IPS-20b (cell line): ENCODE results near the gene BCAS4.
"Not testable (repeated sequence)": the region's sequence is repeated elsewhere in the genome, so short reads cannot be mapped to it uniquely, and the experiment has no call there.

Experiments
- H3K27ac ChIP-seq: one replicate; pipeline ENCODE4 v1.5.1; 2013; ENCODE audit warnings: low read length
- H3K27me3 ChIP-seq: 2 replicates; pipeline ENCODE4 v1.6.1; 2013; ENCODE audit warnings: mild to moderate bottlenecking, low read length, inconsistent platforms; ENCODE audit not compliant: insufficient read depth
- H3K36me3 ChIP-seq: 2 replicates; pipeline ENCODE4 v1.6.1; 2013; ENCODE audit warnings: low read depth, mild to moderate bottlenecking, inconsistent platforms, low read length, moderate library complexity; ENCODE audit not compliant: insufficient read depth
- H3K4me1 ChIP-seq: 2 replicates; pipeline ENCODE4 v1.6.1; 2013; ENCODE audit warnings: mild to moderate bottlenecking, control low read depth, inconsistent platforms, low read length, moderate library complexity; ENCODE audit not compliant: insufficient read depth
- H3K4me3 ChIP-seq: 2 replicates; pipeline ENCODE4 v1.5.1; 2013; ENCODE audit warnings: mild to moderate bottlenecking, low read length, inconsistent platforms
- H3K9ac ChIP-seq: 2 replicates; pipeline ENCODE4 v1.6.1; 2013; ENCODE audit warnings: low read depth, mild to moderate bottlenecking, inconsistent platforms, low read length, moderate library complexity
- H3K9me3 ChIP-seq: 2 replicates; pipeline ENCODE4 v1.6.1; 2013; ENCODE audit warnings: mild to moderate bottlenecking, low read depth, low read length, inconsistent platforms; ENCODE audit not compliant: insufficient read depth

The BCAS4 gene

DNA sequence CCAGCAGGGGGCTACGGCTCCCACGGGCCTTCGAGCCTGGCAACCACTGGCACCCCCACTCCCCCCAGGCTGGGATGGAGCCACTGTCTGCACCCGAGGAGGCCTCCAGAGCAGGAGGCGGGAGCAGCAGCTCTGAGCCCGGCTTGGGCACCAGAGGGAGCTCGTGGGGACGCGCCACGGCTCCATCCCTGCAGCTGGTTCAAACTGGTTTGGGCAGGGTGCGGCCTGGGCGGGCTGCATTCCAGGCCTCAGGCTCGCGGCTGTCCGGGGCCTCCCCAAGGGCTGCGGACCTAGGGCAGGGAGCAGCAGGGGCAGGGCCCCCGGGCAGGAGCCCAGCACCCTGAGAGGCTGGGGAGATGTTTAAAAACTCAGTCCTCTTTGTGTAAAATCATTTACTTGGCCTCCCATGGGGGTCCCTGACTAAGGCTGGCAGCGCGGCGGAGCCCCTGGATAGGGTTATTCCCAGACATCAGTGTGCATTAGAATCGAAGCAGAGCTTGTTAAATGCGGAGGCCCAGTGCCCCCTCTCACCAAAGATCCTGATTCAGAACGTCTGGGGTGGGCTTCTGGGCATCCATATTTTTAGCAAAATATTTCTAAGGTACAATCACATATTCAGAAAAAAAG lies 4.1 kb upstream of the BCAS4 start:
- Histone ChIP-seq H3K36me3 (no peaks in the 10 kb centered on the region), H3K9me3 (no peaks in the 10 kb centered on the region), H3K9ac (peak overlapping the region; percentile 61; the same call in 1 of the 2 replicates), H3K4me3 (no peak overlapping the region), H3K4me1 (peaks cover 4% of the 10 kb centered on the region; the same call in 1 of the 2 replicates), H3K27me3 (peaks cover 4% of the 10 kb centered on the region), H3K27ac (no peak overlapping the region)

DNA sequence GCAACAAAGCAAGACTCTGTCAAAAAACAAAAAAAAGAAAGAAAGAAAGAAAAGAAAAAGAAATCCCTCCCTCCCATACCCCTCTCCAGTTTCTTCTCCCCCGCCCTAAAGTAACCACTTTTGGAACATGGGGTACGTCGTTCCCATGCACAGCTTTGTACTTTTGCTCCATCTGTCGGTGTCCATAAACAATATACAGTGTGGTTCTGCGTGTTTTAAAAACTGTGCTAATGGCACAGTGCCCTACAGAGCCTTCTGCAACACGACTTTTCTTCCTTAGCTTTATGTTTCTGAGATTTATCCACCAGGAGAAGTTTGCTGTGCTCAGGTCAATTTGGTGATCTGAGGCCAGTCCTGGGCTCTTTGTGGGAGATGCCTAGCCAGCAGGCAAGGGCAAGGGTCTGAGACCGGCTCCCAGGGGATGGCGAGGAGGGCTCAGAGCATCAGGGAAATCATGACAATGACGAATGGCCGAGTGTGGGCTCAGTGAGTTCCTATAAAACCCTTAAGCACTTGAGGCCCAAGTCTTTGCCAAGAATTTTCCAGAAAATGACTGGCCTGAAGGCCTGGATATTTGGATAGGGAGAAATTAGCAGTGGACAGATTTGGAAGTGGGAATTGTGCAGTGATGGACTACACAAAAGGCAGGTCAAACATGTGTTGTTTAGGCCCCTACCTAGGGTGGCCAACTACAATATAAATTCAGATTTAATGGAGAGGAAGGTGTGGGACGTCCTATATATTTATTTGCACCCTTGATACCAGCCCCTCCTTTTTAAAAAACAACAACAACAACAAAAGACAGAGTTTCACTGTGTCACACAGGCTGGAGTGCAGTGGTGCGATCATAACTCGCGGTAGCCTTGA lies 1.9 kb upstream of the BCAS4 start:
- peaks cover 4% of the 10 kb centered on the region; the same call in 1 of the 2 replicates for H3K4me1 ChIP-seq
- no peak overlapping the region for H3K27ac ChIP-seq
- no peak overlapping the region for H3K9ac ChIP-seq

DNA sequence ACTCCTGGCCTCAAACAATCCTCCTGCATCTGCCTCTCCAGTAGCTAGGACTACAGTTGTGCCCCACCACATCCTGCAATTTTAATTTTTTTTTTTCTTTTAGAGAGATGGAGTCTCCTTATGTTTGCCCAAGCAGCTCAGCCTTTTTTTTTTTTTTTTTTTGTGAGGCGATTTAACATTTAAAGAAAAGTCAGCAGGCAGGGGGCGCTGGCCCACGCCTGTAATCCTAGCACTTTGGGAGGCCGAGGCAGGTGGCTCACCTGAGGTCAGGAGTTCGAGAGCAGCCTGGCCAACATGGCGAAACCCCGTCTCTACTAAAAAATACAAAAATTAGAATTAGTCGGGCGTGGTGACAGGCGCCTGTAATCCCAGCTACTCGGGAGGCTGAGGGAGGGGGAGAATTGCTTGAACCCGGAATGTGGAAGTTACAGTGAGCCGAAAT lies 1.3 kb upstream of the BCAS4 start:
- not testable (repeated sequence) for H3K27me3 ChIP-seq, H3K4me1 ChIP-seq, H3K4me3 ChIP-seq, H3K27ac ChIP-seq, H3K36me3 ChIP-seq, H3K9me3 ChIP-seq, H3K9ac ChIP-seq

More for the DNA sequence above, 1.9 kb upstream of the BCAS4 start:
- H3K9me3 ChIP-seq = no peaks in the 10 kb centered on the region
- no peaks in the 10 kb centered on the region for H3K36me3 ChIP-seq
- H3K4me3 ChIP-seq = no peak overlapping the region
- peaks cover 7% of the 10 kb centered on the region for H3K27me3 ChIP-seq

DNA sequence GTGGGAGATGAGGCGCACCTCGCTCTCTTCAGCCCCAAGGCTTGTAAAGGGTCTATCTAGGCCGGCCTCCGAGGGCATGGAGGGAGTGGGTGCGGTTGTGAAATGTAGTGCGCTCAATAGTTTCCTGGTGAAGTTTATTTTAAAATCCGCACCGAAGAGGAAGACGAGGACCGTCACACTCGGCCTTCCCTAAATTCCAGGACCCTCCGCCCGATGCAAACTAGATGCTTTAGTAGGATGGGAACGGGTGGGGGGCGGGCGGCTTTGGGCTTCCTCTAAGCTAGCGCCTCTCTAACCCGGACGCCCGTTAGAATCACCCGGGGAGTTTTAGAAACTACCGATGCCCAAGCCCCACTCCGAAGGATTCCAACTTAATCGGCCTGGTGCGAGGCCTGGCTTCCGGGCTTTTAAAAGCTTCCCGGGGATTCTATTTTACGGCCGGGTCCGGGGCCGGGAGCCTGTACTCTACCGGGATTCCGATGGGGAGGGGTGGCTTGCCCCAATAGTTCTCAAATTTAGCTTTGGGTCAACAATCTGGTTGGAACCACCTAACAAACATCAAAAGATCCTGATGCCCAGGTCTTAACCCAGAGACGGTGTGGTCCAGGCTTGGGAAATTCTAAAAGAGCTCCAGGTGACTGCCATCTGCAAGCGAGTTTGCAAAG lies 548 bp upstream of the BCAS4 start:
- Histone ChIP-seq H3K36me3 (no peaks in the 10 kb centered on the region), H3K27me3 (peaks cover 7% of the 10 kb centered on the region), H3K4me1 (peaks cover 4% of the 10 kb centered on the region; the same call in 1 of the 2 replicates), H3K4me3 (peak overlapping the region; percentile 68), H3K9me3 (no peaks in the 10 kb centered on the region), H3K27ac (no peak overlapping the region), H3K9ac (peak overlapping the region; percentile 32; the same call in 1 of the 2 replicates)

DNA sequence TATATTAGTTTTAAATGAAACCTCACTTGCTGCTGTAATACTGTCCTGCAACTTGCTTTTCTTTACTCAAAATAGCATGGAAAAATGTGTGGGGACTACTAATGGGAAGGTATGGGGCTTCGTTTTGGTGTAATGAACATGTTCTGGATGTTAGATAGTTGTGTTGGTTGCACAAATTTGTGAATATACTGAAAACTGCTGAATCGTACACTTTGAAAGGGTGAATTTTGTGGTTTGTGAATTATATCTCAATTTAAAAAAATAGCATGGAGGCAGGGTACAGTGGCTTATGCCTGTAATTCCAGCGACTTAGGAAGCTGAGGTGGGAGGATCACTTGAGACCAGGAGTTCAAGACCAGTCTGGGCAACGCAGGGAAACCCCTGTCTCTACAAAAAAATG lies 2.3 kb downstream of the BCAS4 start:
- H3K9ac ChIP-seq = no peak overlapping the region
- peaks cover 7% of the 10 kb centered on the region for H3K27me3 ChIP-seq
- no peaks in the 10 kb centered on the region for H3K36me3 ChIP-seq
- no peaks in the 10 kb centered on the region for H3K9me3 ChIP-seq
- peaks cover 3% of the 10 kb centered on the region; the same call in 1 of the 2 replicates for H3K4me1 ChIP-seq
- H3K4me3 ChIP-seq = no peak overlapping the region
- no peak overlapping the region for H3K27ac ChIP-seq

DNA sequence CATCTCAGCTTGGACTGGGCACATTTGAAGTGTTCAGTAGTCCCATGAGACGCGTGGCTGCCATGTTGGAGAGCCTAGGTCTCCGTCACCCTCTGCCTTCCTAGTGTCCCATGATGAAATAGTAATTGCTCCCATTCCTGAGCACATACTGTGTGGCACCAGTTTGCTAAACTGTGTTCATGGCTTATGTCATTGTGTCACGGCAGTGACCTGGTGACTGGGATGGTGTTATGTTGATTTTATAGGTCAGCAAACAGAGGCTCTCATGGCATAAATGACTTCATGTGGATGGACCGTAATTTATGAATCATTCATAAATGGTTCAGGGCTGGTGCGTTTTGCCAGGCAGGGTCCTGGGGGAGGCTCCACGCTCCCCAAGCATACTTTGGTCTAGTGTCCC lies 3.8 kb downstream of the BCAS4 start:
- Histone ChIP-seq H3K27me3 (peaks cover 7% of the 10 kb centered on the region), H3K27ac (no peak overlapping the region), H3K4me3 (no peak overlapping the region), H3K36me3 (no peaks in the 10 kb centered on the region), H3K9me3 (no peaks in the 10 kb centered on the region), H3K4me1 (peaks cover 4% of the 10 kb centered on the region; the same call in 1 of the 2 replicates), H3K9ac (no peak overlapping the region)

DNA sequence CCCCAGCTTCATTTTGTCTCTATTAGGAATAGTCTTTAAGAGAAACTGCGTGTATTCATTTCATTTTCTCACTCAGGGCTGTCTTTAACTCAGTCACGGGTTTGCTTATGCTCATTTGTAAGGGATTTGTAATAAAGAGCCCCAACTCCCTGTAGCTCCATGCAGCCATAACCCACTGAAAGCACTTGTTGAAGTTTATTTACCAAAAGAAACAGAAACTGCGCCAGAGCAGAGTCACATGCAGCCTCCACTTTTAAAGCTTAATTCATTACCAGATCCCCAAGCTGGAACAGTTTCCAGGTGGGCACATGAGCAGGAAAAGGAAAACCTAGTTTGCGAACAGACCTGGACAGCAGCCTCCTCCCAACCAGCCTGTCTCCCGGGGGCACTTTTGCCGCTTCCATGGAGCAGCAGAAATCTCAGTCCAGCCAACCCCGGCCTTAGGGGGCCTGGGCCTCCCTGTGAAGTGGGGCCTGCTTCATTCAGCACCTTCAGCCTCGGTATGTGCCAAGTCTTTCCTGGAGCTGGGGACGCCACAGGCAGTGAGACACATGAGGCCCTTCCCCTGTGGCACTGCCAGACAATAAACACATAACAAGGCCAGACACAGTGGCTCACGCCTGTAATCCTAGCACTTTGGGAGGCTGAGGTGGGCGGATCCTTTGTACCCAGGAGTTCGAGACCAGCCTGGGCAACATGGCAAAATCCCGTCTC lies 4.5 kb downstream of the BCAS4 start:
- Histone ChIP-seq H3K9ac (0 out of 2 replicates have a peak overlapping the region, but pooled peaks have one; percentile 18), H3K36me3 (no peaks in the 10 kb centered on the region), H3K9me3 (no peaks in the 10 kb centered on the region), H3K4me3 (no peak overlapping the region), H3K27ac (no peak overlapping the region), H3K4me1 (peaks cover 7% of the 10 kb centered on the region; the same call in 1 of the 2 replicates), H3K27me3 (peaks cover 7% of the 10 kb centered on the region)

DNA sequence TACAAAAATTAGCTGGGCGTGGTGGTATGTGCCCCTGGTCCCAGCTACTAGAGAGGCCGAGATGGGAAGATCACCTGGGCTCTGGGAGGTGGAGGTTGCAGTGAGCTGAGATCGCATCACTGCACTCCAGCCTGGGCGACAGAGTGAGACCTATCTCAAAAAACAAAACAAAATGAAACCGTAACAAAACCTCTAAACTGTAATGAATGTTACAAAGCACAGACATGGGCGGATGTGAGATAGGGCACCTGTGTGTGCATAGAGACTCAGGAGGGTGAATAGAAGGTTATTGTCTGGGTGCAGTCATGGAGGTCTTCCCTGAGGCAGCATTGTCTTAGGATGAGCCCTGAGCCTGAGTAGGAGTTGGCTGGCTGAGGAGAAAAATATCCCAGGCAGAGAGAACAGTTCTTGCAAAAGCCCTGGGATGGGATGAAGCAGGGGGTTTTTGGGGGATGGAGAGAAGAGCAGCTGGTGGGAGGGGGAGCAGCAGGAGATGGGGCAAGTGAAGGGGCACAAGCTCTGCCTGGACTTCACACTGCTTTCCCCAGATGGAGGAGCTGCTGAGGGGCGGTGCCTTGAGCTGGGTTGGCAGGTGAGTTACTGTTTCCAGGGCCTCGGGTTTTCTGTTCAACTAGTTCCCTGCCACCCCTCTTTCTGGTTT lies 5.2 kb downstream of the BCAS4 start:
- Histone ChIP-seq H3K27me3 (peaks cover 7% of the 10 kb centered on the region), H3K4me1 (peaks cover 7% of the 10 kb centered on the region; the same call in 1 of the 2 replicates), H3K9me3 (no peaks in the 10 kb centered on the region), H3K4me3 (no peak overlapping the region), H3K9ac (no peak overlapping the region), H3K27ac (no peak overlapping the region), H3K36me3 (no peaks in the 10 kb centered on the region)

DNA sequence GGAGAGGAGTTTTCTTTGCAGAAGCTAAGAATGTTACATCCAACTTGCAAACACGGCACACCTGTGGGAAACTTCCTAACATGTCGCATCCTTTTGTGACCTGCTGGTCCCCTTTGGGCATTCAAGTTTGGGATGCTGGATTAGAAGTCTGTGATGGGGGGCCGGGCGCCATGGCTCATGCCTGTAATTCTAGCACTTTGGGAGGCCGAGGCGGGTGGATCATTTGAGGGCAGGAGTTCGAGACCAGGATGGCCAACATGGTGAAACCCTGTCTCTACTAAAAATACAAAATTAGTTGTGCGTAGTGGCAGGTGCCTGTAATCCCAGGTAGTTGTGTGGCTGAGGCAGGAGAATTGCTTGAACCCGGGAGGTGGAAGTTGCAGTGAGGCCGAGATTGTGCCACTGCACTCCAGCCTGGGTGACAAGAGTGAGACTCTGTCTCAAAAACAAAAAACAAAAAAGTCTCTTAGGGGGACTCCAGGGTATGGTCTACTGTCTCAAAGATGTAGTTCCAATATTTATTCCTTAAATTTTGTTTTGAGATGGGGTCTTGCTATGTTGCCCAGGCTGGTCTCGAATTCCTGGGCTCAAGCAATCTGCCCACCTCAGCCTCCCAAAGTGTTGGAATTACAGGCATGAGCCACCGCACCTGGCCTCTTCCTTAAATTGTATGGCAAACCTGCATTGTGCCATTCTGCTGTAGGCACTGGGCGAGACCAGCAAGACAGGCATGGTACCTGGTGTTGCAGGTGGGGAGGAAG lies 6.3 kb downstream of the BCAS4 start:
- not testable (repeated sequence) for H3K9me3 ChIP-seq, H3K9ac ChIP-seq, H3K4me3 ChIP-seq, H3K4me1 ChIP-seq, H3K27me3 ChIP-seq, H3K27ac ChIP-seq, H3K36me3 ChIP-seq

DNA sequence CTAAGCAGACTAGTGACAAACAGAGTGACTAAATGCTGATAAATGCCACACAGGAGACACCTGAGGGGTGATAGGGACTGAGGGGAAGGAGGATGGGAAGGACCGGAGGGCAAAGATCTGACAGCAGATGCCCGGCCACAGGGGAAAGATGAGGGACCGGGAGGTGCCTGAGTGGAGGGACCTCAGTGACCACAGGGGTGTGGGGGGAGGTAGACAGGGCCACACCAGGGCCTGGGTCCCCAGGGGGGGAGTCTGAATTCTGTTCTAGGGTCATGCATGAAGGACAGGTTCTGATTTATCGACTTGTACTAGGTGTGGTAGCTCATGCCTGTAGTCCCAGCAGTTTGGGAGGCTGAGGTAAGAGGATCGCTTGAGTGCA lies 6.9 kb downstream of the BCAS4 start:
- peaks cover 7% of the 10 kb centered on the region; the same call in 1 of the 2 replicates for H3K4me1 ChIP-seq
- H3K27ac ChIP-seq = no peak overlapping the region
- no peaks in the 10 kb centered on the region for H3K27me3 ChIP-seq
- no peaks in the 10 kb centered on the region for H3K36me3 ChIP-seq
- no peak overlapping the region for H3K9ac ChIP-seq
- no peak overlapping the region for H3K4me3 ChIP-seq
- H3K9me3 ChIP-seq = no peaks in the 10 kb centered on the region
